ENCODE results near the gene TNS4. TPM values are rescaled to one million over a fixed set of nuclear protein-coding genes. Genes with fewer than 3 reads are reported as not detected.

Gene TNS4
- total and polyA plus RNA-seq, 7 donors, result 0.04 to 0.06 TPM; not detected in 5

DNA sequence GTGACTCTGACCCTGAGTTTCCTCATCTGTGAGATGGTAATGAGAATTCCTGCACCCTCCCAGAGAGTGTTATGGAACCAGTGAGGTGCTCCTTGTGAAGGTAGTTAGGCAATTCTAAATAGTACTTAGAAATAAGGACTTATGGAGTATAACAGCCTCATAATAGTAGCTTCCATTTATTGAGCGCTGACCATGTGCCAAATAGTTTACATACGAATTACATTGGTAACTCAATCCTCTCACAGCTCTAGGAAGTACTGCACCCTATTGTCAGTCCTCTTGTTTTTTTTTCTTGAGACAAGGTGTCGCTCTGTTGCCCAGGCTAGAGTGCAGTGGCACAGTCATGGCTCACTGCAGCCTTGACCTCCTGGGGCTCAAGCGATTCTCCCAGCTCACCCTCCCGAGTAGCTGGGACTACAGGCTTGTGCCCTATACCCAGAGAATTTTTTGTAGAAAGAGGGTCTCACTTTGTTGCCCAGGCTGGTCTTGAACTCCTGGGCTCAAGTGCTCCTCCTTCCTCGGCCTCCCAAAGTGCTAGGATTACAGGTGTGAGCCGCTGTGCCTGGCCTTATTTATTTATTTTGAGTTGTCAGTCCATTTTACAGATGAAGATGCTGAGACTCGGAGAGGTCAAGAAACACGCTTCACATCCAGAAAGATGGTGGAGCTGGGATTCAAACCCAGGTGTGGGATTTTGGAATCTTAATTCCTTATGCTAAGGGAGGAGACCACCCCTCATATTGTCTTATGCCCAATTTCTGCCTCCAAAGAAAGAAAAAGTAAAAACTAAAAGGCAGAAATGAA is 2.9 kb downstream of the TNS4 start:
- Histone ChIP-seq H3K4me3 (no peak overlapping the region), H3K36me3 (ENCODE audit: insufficient read depth in 1 of 2, low read depth in 1 of 2) (no peaks in the 10 kb centered on the region), H3K27ac (no peak overlapping the region), H3K27me3 (ENCODE audit: insufficient read depth in 3 of 3, low read length in 2 of 3) (no peaks in the 10 kb centered on the region), H3K9me3 (no peaks in the 10 kb centered on the region), H3K4me1 (peaks cover 18% of the 10 kb centered on the region)
- TF ChIP-seq, protein P1, sequence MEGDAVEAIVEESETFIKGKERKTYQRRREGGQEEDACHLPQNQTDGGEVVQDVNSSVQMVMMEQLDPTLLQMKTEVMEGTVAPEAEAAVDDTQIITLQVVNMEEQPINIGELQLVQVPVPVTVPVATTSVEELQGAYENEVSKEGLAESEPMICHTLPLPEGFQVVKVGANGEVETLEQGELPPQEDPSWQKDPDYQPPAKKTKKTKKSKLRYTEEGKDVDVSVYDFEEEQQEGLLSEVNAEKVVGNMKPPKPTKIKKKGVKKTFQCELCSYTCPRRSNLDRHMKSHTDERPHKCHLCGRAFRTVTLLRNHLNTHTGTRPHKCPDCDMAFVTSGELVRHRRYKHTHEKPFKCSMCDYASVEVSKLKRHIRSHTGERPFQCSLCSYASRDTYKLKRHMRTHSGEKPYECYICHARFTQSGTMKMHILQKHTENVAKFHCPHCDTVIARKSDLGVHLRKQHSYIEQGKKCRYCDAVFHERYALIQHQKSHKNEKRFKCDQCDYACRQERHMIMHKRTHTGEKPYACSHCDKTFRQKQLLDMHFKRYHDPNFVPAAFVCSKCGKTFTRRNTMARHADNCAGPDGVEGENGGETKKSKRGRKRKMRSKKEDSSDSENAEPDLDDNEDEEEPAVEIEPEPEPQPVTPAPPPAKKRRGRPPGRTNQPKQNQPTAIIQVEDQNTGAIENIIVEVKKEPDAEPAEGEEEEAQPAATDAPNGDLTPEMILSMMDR (IDR thresholded peaks at IDR 0.05), result no peak
- intact Hi-C loops (cut with DNase I), result no loop called here
- DNase-seq, result no peak
- ATAC-seq, result no peak
- WGBS, 3 donors, result 64 to 72% (median 70%) methylated on average over 9 of the region's 9 CpGs

DNA sequence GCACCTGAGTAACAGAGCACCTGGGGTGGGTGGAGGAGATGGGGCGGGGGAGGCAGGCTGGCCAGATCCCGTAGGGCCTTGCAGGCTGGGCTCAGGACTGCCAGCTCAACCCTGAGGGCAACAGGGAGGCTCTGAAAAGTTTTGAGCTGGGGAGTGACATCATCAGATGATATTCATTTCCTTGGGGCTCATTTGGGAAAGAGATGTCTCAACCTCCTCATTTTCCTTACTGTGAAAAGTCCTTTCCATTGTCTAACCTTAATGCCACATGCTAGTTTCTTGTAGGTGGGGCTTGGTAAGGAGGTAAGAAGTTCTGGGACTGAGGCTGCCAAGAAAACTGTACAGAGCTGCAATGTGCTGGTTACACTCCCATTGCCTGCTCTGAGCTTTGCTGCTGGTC is 3.7 kb downstream of the TNS4 start:
- Histone ChIP-seq H3K4me3 (no peak overlapping the region), H3K36me3 (ENCODE audit: insufficient read depth in 1 of 2, low read depth in 1 of 2) (no peaks in the 10 kb centered on the region), H3K9me3 (no peaks in the 10 kb centered on the region), H3K27ac (no peak overlapping the region), H3K27me3 (ENCODE audit: insufficient read depth in 3 of 3, low read length in 2 of 3) (no peaks in the 10 kb centered on the region), H3K4me1 (peaks cover 18% of the 10 kb centered on the region)
- TF ChIP-seq, protein P1 (IDR thresholded peaks at IDR 0.05), result no peak
- intact Hi-C loops (cut with DNase I), result no loop called here
- 85 to 95% (median 91%) methylated on average over 2 of the region's 2 CpGs for WGBS, 3 donors
- ATAC-seq, result no peak
- no peak for DNase-seq

DNA sequence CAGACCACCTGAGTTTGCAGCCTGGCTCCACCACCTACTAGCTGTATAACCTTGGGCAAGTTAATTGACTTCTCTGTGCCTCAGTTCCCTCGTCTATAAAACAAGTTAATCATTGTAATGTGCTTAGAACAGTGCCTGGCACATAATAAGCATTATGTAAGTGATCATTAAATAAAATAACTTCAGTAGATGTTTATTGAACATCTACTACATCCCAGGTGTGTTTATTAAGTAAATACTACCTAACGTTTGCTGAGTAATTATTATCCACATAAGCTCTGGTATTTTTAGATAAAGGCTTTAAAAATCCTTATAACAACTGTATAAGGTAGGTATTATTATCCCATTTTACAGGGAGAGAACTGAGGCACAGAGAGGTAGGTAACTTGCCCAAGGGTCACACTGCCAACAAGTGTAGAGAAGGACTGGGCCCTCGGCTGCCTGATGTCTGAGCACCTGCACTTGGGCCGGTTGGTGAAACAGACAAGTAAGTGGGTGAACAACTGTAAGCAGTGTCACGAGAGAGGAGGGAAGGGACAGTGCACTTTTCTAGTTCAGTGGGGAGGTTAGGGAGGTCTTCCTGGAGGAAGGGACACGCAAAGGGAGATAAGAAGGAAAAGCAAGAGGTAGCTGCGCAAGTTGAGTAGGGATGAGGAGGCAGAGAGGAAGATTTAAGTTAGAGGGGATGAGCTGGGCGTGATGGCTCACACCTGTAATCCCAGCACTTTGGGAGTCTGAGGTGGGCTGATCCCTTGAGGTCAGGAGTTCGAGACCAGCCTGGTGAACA is 4.6 kb downstream of the TNS4 start:
- intact Hi-C loops (cut with DNase I), result no loop called here
- DNase-seq (no peak), ATAC-seq (no peak)
- H3K4me3 ChIP-seq, result no peak overlapping the region
- no peaks in the 10 kb centered on the region for H3K36me3 ChIP-seq (ENCODE audit: insufficient read depth in 1 of 2, low read depth in 1 of 2)
- peaks cover 18% of the 10 kb centered on the region for H3K4me1 ChIP-seq
- H3K27ac ChIP-seq, result no peak overlapping the region
- no peaks in the 10 kb centered on the region for H3K27me3 ChIP-seq (ENCODE audit: insufficient read depth in 3 of 3, low read length in 2 of 3)
- H3K9me3 ChIP-seq, result no peaks in the 10 kb centered on the region
- 72 to 80% (median 76%) methylated on average over 9 of the region's 9 CpGs for WGBS, 3 donors
- TF ChIP-seq, protein P1 (IDR thresholded peaks at IDR 0.05), result no peak

DNA sequence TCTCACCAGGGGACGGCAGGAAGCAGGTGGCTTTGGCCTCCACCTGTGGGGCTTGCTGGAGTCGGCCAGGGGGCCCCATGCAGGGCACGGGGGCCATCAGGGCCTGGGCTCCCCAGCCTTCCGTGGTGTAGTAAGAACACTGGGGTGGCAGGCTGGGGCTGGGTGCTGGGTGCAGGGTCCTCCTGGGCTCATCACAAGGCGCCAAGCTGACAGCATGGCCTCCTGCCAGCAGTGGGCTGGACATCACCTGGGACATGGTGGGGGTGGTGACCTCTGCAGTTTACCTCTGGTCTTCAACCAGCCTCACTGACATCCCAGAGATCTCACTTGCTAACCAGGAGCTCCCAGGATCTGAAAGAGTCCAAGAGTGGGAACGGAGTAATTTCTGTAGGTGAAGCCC is 5.3 kb downstream of the TNS4 start:
- DNase-seq (no peak), ATAC-seq (no peak)
- no peaks in the 10 kb centered on the region for H3K27me3 ChIP-seq (ENCODE audit: insufficient read depth in 3 of 3, low read length in 2 of 3)
- H3K4me3 ChIP-seq, result no peak overlapping the region
- no peaks in the 10 kb centered on the region for H3K9me3 ChIP-seq
- no peaks in the 10 kb centered on the region for H3K36me3 ChIP-seq (ENCODE audit: insufficient read depth in 1 of 2, low read depth in 1 of 2)
- intact Hi-C loops (cut with DNase I), result no loop called here
- no peak overlapping the region for H3K27ac ChIP-seq
- 87 to 92% (median 91%) methylated on average over 6 of the region's 6 CpGs for WGBS, 3 donors
- peaks cover 18% of the 10 kb centered on the region for H3K4me1 ChIP-seq
- TF ChIP-seq, protein P1 (IDR thresholded peaks at IDR 0.05), result no peak
